ENCODE data around the gene ANXA2. TPM values are rescaled to one million over a fixed set of nuclear protein-coding genes. Genes with fewer than 3 reads are reported as not detected.

Gene ANXA2
- total and polyA plus RNA-seq, 4 donors = 851 to 1,294 (median 1,171) TPM

GRCh38 chr15:60349589-60349988, 48.2 kb downstream of the ANXA2 start:
- no peak for TF ChIP-seq CTCF (IDR thresholded peaks at IDR 0.05; ENCODE audit: control extremely low read depth, extremely low read depth)
- H3K36me3 ChIP-seq (ENCODE audit: control insufficient read depth in 4 of 4, insufficient read depth in 4 of 4, low read length in 4 of 4) = peaks cover 27 to 73% (median 62%) of the 10 kb centered on the region in 4 donors
- ATAC-seq (ENCODE audit: insufficient read depth, low FRiP score) (no peak), DNase-seq (no peak)
- H3K27me3 ChIP-seq (ENCODE audit: control insufficient read depth in 3 of 3, insufficient read depth in 3 of 3, low read length in 2 of 3) = no peaks in the 10 kb centered on the region
- WGBS, 2 donors = 94 to 98% methylated on average over 2 of the region's 2 CpGs
- no peaks in the 10 kb centered on the region for H3K4me1 ChIP-seq (ENCODE audit: control insufficient read depth in 5 of 5, insufficient read depth in 5 of 5, low read length in 5 of 5)
- H3K27ac ChIP-seq (ENCODE audit: low read depth in 1 of 2, low read length in 1 of 2) = no peak overlapping the region
- H3K9ac ChIP-seq (ENCODE audit: insufficient read depth in 1 of 2, low read length in 2 of 2) = no peak overlapping the region
- H3K9me3 ChIP-seq (ENCODE audit: control insufficient read depth in 4 of 4, insufficient read depth in 3 of 4, low read length in 3 of 4) = no peaks in the 10 kb centered on the region
- no peak overlapping the region for H3K4me3 ChIP-seq

- Histone ChIP-seq H3K9me3 (ENCODE audit: control insufficient read depth in 4 of 4, insufficient read depth in 3 of 4, low read length in 3 of 4) (no peaks in the 10 kb centered on the region), H3K36me3 (ENCODE audit: control insufficient read depth in 4 of 4, insufficient read depth in 4 of 4, low read length in 4 of 4) (peaks cover 19 to 60% (median 48%) of the 10 kb centered on the region in 4 donors), H3K9ac (ENCODE audit: insufficient read depth in 1 of 2, low read length in 2 of 2) (no peak overlapping the region), H3K4me1 (ENCODE audit: control insufficient read depth in 5 of 5, insufficient read depth in 5 of 5, low read length in 5 of 5) (no peaks in the 10 kb centered on the region), H3K27me3 (ENCODE audit: control insufficient read depth in 3 of 3, insufficient read depth in 3 of 3, low read length in 2 of 3) (no peaks in the 10 kb centered on the region), H3K27ac (ENCODE audit: low read depth in 1 of 2, low read length in 1 of 2) (no peak overlapping the region), H3K4me3 (no peak overlapping the region)
- ATAC-seq (ENCODE audit: insufficient read depth, low FRiP score) (no peak), DNase-seq (no peak)
- TF ChIP-seq CTCF (IDR thresholded peaks at IDR 0.05; ENCODE audit: control extremely low read depth, extremely low read depth) = no peak
- WGBS, 2 donors = 88 to 96% methylated on average over 13 of the region's 13 CpGs
Observed at GRCh38 chr15:60347480-60348049, 50.2 kb downstream of the ANXA2 start.

DNA sequence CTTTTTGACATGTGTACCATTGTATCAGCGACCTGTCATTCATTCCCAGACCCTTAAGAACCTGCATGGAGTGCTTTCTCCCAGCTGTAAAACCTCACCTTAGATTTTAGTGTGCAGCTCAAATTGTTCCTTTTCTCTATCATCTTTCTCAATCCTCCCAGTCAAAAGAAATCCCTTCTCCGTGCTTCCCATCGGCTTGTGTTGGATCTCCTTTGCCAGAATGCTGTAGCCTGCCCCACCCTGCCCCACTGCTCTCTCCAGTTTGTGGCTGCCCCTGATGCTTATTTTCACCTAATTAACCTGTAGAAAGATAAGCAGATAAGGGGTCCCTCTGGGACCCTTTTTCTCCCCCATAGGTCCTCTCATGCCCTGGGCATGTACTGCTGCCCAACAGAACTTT, 51.1 kb downstream of the ANXA2 start:
- no peak for DNase-seq
- no peak for TF ChIP-seq CTCF (IDR thresholded peaks at IDR 0.05; ENCODE audit: control extremely low read depth, extremely low read depth)
- Histone ChIP-seq H3K4me1 (ENCODE audit: control insufficient read depth in 5 of 5, insufficient read depth in 5 of 5, low read length in 5 of 5) (no peaks in the 10 kb centered on the region), H3K9ac (ENCODE audit: insufficient read depth in 1 of 2, low read length in 2 of 2) (no peak overlapping the region), H3K27ac (ENCODE audit: low read depth in 1 of 2, low read length in 1 of 2) (no peak overlapping the region), H3K27me3 (ENCODE audit: control insufficient read depth in 3 of 3, insufficient read depth in 3 of 3, low read length in 2 of 3) (no peaks in the 10 kb centered on the region), H3K9me3 (ENCODE audit: control insufficient read depth in 4 of 4, insufficient read depth in 3 of 4, low read length in 3 of 4) (no peaks in the 10 kb centered on the region), H3K36me3 (ENCODE audit: control insufficient read depth in 4 of 4, insufficient read depth in 4 of 4, low read length in 4 of 4) (peaks cover 19 to 52% (median 40%) of the 10 kb centered on the region in 4 donors), H3K4me3 (no peak overlapping the region)
- 96 to 97% methylated on average over 3 of the region's 3 CpGs for WGBS, 2 donors
- no peak for ATAC-seq (ENCODE audit: insufficient read depth, low FRiP score)

DNA sequence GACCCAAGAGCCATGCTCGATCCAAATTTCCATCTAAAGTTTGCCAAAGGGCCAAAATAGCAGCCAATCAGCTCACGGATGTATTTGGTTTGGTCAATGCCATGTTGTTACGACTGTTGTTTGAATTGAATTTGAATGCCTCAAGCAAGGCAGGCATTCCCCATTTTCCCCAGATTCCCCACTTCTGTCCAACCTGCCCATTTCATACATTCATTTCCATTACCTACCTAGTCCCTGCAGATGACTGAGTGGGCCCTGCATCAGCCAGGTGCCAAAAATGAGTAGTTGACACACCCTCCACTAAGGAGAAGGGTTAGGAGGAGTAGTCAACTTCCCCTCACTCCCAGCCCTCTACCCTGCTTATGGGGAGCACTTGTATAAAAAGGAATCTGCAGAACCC, 51.7 kb downstream of the ANXA2 start:
- no peak for ATAC-seq (ENCODE audit: insufficient read depth, low FRiP score)
- H3K9me3 ChIP-seq (ENCODE audit: control insufficient read depth in 4 of 4, insufficient read depth in 3 of 4, low read length in 3 of 4) = no peaks in the 10 kb centered on the region
- H3K27ac ChIP-seq (ENCODE audit: low read depth in 1 of 2, low read length in 1 of 2) = no peak overlapping the region
- H3K36me3 ChIP-seq (ENCODE audit: control insufficient read depth in 4 of 4, insufficient read depth in 4 of 4, low read length in 4 of 4) = peaks cover 16 to 46% (median 35%) of the 10 kb centered on the region in 4 donors
- no peak for TF ChIP-seq CTCF (IDR thresholded peaks at IDR 0.05; ENCODE audit: control extremely low read depth, extremely low read depth)
- no peaks in the 10 kb centered on the region for H3K27me3 ChIP-seq (ENCODE audit: control insufficient read depth in 3 of 3, insufficient read depth in 3 of 3, low read length in 2 of 3)
- 89 to 93% methylated on average over 3 of the region's 3 CpGs for WGBS, 2 donors
- no peaks in the 10 kb centered on the region for H3K4me1 ChIP-seq (ENCODE audit: control insufficient read depth in 5 of 5, insufficient read depth in 5 of 5, low read length in 5 of 5)
- H3K4me3 ChIP-seq = no peak overlapping the region
- H3K9ac ChIP-seq (ENCODE audit: insufficient read depth in 1 of 2, low read length in 2 of 2) = no peak overlapping the region
- no peak for DNase-seq
